GM21717 (cell line): Measurements from ENCODE around the gene CTTNBP2NL.

Experiments used
- ATAC-seq: cut with Tn5 transposase; IDR thresholded peaks from one replicate; pipeline ENCODE4 v1.9.1; 2021; ENCODE audit warnings: mild to moderate bottlenecking, moderate library complexity; ENCODE audit not compliant: unreplicated experiment

The CTTNBP2NL gene

GRCh38 chr1:112505878-112506277, 109.9 kb downstream of the CTTNBP2NL start:
- ATAC-seq = no peak

DNA sequence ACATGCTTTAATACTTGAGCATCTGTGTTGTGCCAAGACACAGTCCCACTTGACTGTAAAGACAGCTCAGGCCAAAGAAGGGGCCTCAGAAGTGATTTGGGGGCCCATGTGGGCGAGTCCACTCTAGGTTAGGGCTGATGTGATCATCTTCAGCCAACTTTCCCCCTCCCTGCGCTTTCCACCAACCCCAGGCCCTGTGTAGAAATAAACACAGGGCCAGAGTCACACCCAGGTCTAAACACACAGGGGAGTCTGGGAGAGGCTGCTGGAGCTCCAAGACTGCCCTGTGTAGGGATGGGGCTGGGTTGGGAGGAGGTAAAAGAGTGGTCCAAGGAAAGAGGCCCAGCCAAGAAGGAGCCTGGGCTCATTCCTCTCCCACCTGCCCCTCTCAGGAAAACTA, 110.3 kb downstream of the CTTNBP2NL start:
- ATAC-seq = no peak

DNA sequence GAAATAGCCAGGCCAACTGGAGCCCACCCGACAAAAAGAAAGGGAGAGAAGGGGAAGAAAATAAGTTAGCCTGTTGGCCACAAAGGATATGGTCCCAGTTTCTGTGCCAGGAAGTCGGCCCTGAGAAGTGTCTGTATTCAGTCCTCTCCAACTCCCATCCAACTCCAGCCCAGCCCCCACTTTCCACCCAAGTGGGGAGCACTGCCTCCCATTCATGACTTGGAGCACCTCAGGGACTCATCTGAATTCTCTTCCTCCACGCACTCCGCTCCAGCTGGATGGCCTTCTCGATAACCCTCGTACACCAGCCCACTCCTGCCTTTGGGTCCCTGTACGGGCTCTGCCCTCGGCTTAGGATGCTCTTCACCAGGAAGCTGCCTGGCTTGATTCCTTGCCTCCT, 110.7 kb downstream of the CTTNBP2NL start:
- ATAC-seq = no peak

GRCh38 chr1:112507336-112507735, 111.3 kb downstream of the CTTNBP2NL start:
- ATAC-seq = no peak

GRCh38 chr1:112507921-112508277, 111.9 kb downstream of the CTTNBP2NL start:
- ATAC-seq = no peak

GRCh38 chr1:112508278-112509004, 112.4 kb downstream of the CTTNBP2NL start, which contains the start of gene WNT2B:
Gene WNT2B (plus strand): TSS chr1:112508965. CDS start chr1:112509263, 298 bp downstream.
- no peak for ATAC-seq

- ATAC-seq = no peak
These were observed 113.1 kb downstream of the CTTNBP2NL start for GRCh38 chr1:112509005-112509659.

- no peak for ATAC-seq
These were observed 113.7 kb downstream of the CTTNBP2NL start for GRCh38 chr1:112509660-112510178.

GRCh38 chr1:112510340-112510739, 114.3 kb downstream of the CTTNBP2NL start:
- no peak for ATAC-seq
